K562 treated with DMSO at 1 percent for 48 hours (cell line): ENCODE data around the gene PSMC5. TPM values are rescaled to one million over a fixed set of nuclear protein-coding genes. Genes with fewer than 3 reads are reported as not detected.

ENCODE experiments used
- total RNA-seq: library from RNA; unstranded; fragments of 300-600 nt; gene quantifications from 2 replicates; pipeline ENCODE4 v1.2.3, GENCODE V29; 2022; ENCODE audit warnings: low replicate concordance; ENCODE audit errors: extremely low read depth

Gene PSMC5
- total RNA-seq = 726 TPM in 1 of 2 replicates, not detected in the other

GRCh38 chr17:63827002-63827800 is at the start of gene PSMC5, which contains the start of gene FTSJ3:
Gene PSMC5, plus strand, starts transcription at chr17:63827431. Its CDS starts 60 bp downstream, at chr17:63827491.
Gene FTSJ3, minus strand, starts transcription at chr17:63827663. Its CDS starts 761 bp downstream, at chr17:63826902.

GRCh38 chr17:63842540-63843386 is 15.5 kb downstream of the PSMC5 start, which contains the start of gene SMARCD2:
Gene SMARCD2, minus strand, starts transcription at chr17:63842685. Its CDS starts 11 bp downstream, at chr17:63842674.

GRCh38 chr17:63873577-63873976 is 46.3 kb downstream of the PSMC5 start, which contains the start of gene CSH2:
Gene CSH2, minus strand, starts transcription at chr17:63873677. Its CDS starts 63 bp downstream, at chr17:63873614.

Other genes starting within 250 kb of the PSMC5 start
- not detected in 2 replicates for gene TACO1, start 226.5 kb upstream of the PSMC5 start, total RNA-seq
- not detected in 2 replicates for gene MAP3K3, start 205.0 kb upstream of the PSMC5 start, total RNA-seq
- gene LIMD2, start 127.3 kb upstream of the PSMC5 start, total RNA-seq = not detected in 2 replicates
- gene STRADA, start 85.6 kb upstream of the PSMC5 start, total RNA-seq = not detected in 2 replicates
- not detected in 2 replicates for gene CCDC47, start 53.8 kb upstream of the PSMC5 start, total RNA-seq
- not detected in 2 replicates for gene DDX42, start 53.3 kb upstream of the PSMC5 start, total RNA-seq
- not detected in 2 replicates for gene FTSJ3, start 232 bp downstream of the PSMC5 start, total RNA-seq
- gene SMARCD2, start 15.3 kb downstream of the PSMC5 start, total RNA-seq = not detected in 2 replicates
- not detected in 2 replicates for gene CSH2, start 46.2 kb downstream of the PSMC5 start, total RNA-seq
- gene GH2, start 54.5 kb downstream of the PSMC5 start, total RNA-seq = not detected in 2 replicates
- gene CSH1, start 69.1 kb downstream of the PSMC5 start, total RNA-seq = not detected in 2 replicates
- not detected in 2 replicates for gene CSHL1, start 83.8 kb downstream of the PSMC5 start, total RNA-seq
- not detected in 2 replicates for gene GH1, start 91.4 kb downstream of the PSMC5 start, total RNA-seq
- not detected in 2 replicates for gene CD79B, start 104.9 kb downstream of the PSMC5 start, total RNA-seq
- not detected in 2 replicates for gene SCN4A, start 145.5 kb downstream of the PSMC5 start, total RNA-seq
- not detected in 2 replicates for gene PRR29, start 170.9 kb downstream of the PSMC5 start, total RNA-seq
- not detected in 2 replicates for gene ICAM2, start 193.2 kb downstream of the PSMC5 start, total RNA-seq